Activated T-helper 1 cell treated with anti-CD3 and anti-CD28 coated beads, Interleukin-12 subunit alpha, Interleukin-12 subunit beta, Interleukin-2, Interleukin-4 antibody, amounts not matched to agents 30 ng/mL and 10 ng/mL and 1 ng/mL, durations not matched to agents 14 hours and 24 hours and 36 hours (primary cell): ENCODE data around the gene LRIG2. TPM values are rescaled to one million over a fixed set of nuclear protein-coding genes. Genes with fewer than 3 reads are reported as not detected.
A peak's percentile ranks its signal among the peaks of the same experiment; 100 is the strongest.
"Not testable (repeated sequence)": the region's sequence is repeated elsewhere in the genome, so short reads cannot be mapped to it uniquely, and the experiment has no call there.

Experiments used
- DNase-seq: peaks from one replicate; pipeline ENCODE4 v3.0.0; 2021; ENCODE audit warnings: low spot score
- H3K27ac Mint-ChIP-seq: one replicate; pipeline ENCODE4 v1.8.0; 2021; ENCODE audit warnings: mild to moderate bottlenecking, mixed read lengths
- H3K27me3 Mint-ChIP-seq: one replicate; pipeline ENCODE4 v1.8.0; 2022; ENCODE audit warnings: mild to moderate bottlenecking, moderate library complexity, mixed read lengths; ENCODE audit not compliant: insufficient read depth
- H3K36me3 Mint-ChIP-seq: one replicate; pipeline ENCODE4 v1.8.0; 2021; ENCODE audit warnings: low read depth, mixed read lengths
- H3K4me1 Mint-ChIP-seq: one replicate; pipeline ENCODE4 v1.8.0; 2021; ENCODE audit warnings: low read depth, mixed read lengths
- H3K4me3 Mint-ChIP-seq: one replicate; pipeline ENCODE4 v1.8.0; 2021; ENCODE audit warnings: mild to moderate bottlenecking, moderate library complexity, mixed read lengths
- H3K9me3 Mint-ChIP-seq: one replicate; pipeline ENCODE4 v1.8.0; 2021; ENCODE audit warnings: mixed read lengths
- intact Hi-C: fragments of 100-400 bp; cut with micrococcal nuclease; formaldehyde crosslinking; loops from one replicate; pipeline ENCODE4 v1.15.1; 2024
- total RNA-seq: library from RNA; stranded (reverse); gene quantifications from 2 replicates; pipeline ENCODE4 v1.2.3, GENCODE V29; 2022

LRIG2 gene
- total RNA-seq, 1 donor from 2014 or later, result 11.2 TPM

DNA sequence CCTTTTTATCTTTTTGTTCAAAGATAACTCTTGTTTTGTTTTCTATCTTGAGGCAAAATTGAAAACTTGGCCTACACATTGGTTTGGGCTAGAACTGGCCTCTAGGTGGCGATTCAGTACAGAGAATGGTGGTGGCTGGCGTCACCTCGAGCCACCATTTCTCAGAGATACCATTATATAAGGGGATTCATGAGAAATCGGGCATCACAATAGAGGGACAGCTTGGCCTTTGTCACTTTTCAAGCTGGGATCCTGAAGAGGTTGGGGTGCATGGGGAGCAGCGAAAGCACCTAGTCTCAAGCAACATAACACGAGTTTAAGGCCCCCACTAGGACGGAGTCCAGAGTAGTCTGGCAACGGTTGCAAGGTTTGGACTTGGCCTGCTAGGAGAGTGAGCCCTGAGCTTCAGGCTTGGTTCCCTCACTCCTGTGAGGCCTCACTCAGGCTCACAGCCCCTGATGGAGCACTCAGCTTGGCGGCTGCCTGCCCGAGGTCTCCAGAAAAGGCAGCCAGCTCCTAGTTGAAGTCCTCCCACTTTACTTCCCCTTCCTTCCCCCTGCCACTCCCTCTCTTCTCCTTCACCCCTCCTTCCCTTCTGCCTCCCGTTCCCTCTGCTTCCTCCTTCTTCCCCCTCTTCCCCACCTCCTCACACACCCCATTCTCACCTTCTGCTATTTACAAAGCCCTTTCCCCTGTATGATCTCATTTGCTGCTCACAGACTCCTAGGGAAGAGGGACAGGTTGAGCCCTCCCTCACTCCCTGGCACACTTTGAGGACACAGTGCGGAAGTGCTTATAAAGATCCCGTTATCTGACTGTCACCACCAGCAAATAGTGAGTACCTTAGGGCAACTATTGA lies 67.8 kb downstream of the LRIG2 start:
- intact Hi-C loops, result loop anchor here (1.0 to 10.0 kb wide), 6 partner anchors 251 to 671 kb away; partner anchors contain the start of genes MAGI3 and RSBN1

DNA sequence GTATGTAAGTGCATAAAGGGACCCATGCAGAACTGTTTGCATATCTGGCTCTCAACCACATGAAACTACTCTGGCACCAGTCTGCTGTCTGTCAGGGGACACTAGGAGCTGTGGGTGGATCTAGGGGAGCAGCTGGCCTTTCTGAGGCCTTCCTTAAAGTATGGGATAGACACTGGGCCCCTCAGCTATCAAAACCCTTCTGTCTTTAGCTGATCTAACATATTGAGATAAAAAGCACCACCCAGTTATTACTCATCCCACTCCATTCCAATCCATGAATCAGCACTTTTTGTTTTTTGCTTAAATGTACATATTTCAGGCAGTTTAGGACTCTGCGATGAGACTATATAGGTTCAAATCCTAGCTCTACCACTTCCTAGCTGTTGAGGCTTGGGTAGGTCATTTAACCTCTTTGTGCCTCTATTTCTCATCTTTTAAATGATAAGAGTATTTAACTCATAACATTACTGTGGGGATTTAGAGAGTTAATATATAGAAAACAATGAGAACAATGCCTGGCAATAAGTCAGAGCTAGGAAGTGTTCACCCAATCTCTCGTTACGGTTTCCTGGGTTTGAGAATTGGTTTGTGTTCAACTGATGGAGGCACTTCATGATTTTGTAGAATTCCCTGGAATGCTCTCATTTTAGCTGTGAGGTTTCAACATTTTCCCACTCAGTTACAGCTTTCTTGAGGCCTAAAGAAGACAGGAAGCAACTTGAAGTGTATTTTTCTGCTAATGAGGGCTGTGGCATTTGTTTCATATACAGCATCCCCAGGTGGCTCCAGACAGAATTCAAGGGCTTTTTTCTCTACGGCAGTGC lies 68.9 kb downstream of the LRIG2 start:
- Mint-ChIP-seq H3K36me3 (no peaks in the 10 kb centered on the region), H3K27ac (no peak overlapping the region), H3K9me3 (no peaks in the 10 kb centered on the region), H3K27me3 (no peaks in the 10 kb centered on the region), H3K4me3 (no peak overlapping the region), H3K4me1 (peaks cover 25% of the 10 kb centered on the region)
- intact Hi-C loops, result loop anchor here (5.0 to 10.0 kb wide), 3 partner anchors 250 to 670 kb away; partner anchors contain the start of genes MAGI3 and RSBN1
- DNase-seq, result no peak

More for the DNA sequence above, 67.8 kb downstream of the LRIG2 start:
- Mint-ChIP-seq H3K9me3 (no peaks in the 10 kb centered on the region), H3K27ac (no peak overlapping the region), H3K36me3 (no peaks in the 10 kb centered on the region), H3K4me3 (no peak overlapping the region), H3K27me3 (no peaks in the 10 kb centered on the region), H3K4me1 (peaks cover 15% of the 10 kb centered on the region)
- peak; percentile 24 for DNase-seq

DNA sequence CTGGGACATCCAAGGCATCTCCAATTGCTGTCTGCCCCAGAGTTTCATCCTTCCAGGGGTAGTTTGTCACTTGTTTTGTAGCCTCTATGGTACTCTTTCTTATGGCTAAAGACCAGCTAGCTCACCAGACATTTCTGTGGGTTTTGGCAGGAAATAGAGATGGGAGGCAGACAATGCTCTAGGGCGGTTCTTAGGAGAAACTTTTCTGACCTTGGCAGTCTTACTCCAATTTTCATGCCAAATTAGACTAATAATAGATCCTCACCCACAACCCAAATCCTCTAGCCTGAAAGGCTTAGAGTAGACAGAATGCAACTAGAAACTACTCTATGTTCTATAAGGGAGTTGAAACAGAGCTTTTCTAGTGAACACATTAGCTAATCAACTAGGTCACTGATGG lies 69.8 kb downstream of the LRIG2 start:
- no peaks in the 10 kb centered on the region for H3K36me3 Mint-ChIP-seq
- H3K4me3 Mint-ChIP-seq, result no peak overlapping the region
- no peak overlapping the region for H3K27ac Mint-ChIP-seq
- DNase-seq, result no peak
- H3K27me3 Mint-ChIP-seq, result no peaks in the 10 kb centered on the region
- intact Hi-C loops, result loop anchor here (5.0 to 10.0 kb wide), 3 partner anchors 250 to 670 kb away; partner anchors contain the start of genes MAGI3 and RSBN1
- no peaks in the 10 kb centered on the region for H3K9me3 Mint-ChIP-seq
- H3K4me1 Mint-ChIP-seq, result peaks cover 32% of the 10 kb centered on the region

DNA sequence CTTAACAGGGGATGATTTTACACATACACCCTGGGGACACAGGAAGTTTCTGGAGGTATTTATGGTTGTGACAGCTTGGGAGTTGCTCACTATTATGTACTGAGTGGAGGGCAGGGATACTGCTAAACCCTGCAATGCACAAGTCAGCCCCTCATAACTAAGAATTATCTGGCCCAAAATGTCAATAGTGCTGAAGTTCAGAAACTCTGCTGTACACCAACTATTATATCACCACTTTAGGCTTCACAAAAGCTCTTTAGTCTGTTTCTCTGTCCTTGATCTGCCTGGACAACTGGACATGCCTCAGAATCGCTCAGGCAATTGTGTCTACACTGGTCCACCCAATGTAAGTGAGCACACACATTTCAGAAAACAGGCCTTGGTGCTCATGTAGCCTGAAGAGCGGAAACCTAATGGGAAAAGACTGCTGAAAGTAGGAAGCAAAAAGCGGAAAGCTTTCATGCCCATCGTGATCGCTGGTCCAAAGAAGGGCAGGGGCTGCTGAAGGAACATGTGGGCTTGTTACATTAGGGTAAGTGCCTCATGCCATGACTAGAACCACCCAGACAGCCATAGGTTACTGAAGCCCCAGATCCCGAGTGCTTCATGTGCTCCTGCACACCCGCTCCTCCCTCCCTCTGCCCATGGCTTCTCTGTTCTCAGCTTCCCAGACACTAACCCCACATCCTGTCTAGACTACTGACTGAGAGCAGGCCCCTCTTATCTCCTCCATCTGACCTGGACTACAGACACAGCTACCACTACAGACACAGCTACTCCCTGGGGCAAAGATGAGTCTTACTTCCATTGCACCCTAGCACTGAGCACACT lies 73.5 kb downstream of the LRIG2 start:
- H3K4me1 Mint-ChIP-seq, result peaks cover 32% of the 10 kb centered on the region
- no peak overlapping the region for H3K27ac Mint-ChIP-seq
- DNase-seq, result peak; percentile 8
- H3K36me3 Mint-ChIP-seq, result no peaks in the 10 kb centered on the region
- H3K9me3 Mint-ChIP-seq, result no peaks in the 10 kb centered on the region
- no peaks in the 10 kb centered on the region for H3K27me3 Mint-ChIP-seq
- intact Hi-C loops, result loop anchor here (10.0 kb wide), 1 partner anchor 468 kb away; no protein-coding TSS in a partner anchor
- H3K4me3 Mint-ChIP-seq, result no peak overlapping the region

DNA sequence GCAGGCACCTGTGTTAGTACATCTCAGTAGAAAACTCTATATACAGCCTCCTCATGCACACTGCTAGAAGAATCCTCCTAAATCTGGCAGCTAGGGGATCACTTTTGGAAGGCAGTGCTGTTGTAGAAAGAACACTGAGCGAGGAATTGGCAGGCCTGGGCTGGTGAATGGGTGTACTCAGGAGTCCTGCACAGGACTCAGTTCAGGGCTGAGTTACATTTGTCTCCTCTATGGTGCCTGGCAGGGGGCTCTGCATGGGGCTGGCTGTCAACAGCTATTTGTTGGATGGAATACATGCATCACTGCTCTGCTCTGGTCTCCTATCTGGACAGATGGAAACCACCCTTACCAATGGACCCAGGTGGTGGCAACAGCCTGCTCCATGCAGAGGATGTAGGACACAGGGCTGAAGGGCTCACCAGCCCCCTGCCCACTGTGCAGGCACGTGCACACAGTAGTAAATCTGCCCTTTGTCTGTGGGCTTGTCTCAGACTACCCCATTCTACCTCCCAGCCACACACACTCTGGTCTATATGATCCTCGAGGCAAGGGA lies 74.2 kb downstream of the LRIG2 start:
- Mint-ChIP-seq H3K27ac (no peak overlapping the region), H3K4me1 (peaks cover 30% of the 10 kb centered on the region), H3K27me3 (no peaks in the 10 kb centered on the region), H3K4me3 (no peak overlapping the region), H3K9me3 (no peaks in the 10 kb centered on the region), H3K36me3 (no peaks in the 10 kb centered on the region)
- intact Hi-C loops, result loop anchor here (10.0 kb wide), 1 partner anchor 468 kb away; no protein-coding TSS in a partner anchor
- DNase-seq, result no peak

DNA sequence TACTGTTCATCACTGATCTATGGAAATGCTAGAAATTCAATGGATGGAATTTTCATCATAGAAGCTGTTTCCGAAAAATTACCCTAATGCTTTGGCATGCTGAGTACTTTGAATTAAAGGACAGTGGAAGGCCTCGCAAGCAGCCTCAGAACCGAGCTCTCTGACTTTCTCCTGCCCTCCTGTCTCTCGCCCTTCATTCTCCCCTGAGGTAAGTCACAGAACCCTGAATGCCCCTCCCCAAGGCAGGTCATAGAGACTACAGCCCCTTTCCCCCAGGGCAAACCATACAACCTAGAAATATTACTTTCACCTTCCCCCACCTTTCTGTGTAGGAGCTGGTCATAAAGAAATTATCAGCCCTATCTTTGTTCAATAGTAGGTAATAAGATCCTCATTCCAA lies 74.8 kb downstream of the LRIG2 start:
- Mint-ChIP-seq H3K27ac (no peak overlapping the region), H3K4me3 (no peak overlapping the region), H3K9me3 (no peaks in the 10 kb centered on the region), H3K27me3 (no peaks in the 10 kb centered on the region), H3K36me3 (no peaks in the 10 kb centered on the region), H3K4me1 (peaks cover 23% of the 10 kb centered on the region)
- intact Hi-C loops, result loop anchor here (10.0 kb wide), 1 partner anchor 467 kb away; no protein-coding TSS in a partner anchor
- no peak for DNase-seq

DNA sequence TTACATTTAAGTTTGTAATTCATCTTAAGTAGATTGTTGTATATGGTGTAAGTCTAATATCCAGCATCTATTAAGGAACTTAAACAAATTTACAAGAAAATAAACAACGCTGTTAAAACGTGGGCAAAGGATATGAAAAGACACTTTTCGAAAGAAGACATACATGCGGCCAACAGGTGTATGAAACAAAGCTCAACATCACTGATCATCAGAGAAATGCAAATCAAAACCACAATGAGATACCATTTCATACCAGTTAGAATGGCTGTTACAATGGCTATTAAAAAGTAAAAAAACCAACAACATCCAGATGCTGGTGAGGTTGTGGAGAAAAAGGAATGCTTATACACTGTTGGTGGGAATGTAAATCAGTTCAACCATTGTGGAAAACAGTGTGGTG lies 77.5 kb downstream of the LRIG2 start:
- H3K4me3 Mint-ChIP-seq, intact Hi-C loops, H3K27ac Mint-ChIP-seq, H3K27me3 Mint-ChIP-seq, H3K36me3 Mint-ChIP-seq, DNase-seq, H3K9me3 Mint-ChIP-seq: not testable (repeated sequence)
- peaks cover 17% of the 10 kb centered on the region for H3K4me1 Mint-ChIP-seq

DNA sequence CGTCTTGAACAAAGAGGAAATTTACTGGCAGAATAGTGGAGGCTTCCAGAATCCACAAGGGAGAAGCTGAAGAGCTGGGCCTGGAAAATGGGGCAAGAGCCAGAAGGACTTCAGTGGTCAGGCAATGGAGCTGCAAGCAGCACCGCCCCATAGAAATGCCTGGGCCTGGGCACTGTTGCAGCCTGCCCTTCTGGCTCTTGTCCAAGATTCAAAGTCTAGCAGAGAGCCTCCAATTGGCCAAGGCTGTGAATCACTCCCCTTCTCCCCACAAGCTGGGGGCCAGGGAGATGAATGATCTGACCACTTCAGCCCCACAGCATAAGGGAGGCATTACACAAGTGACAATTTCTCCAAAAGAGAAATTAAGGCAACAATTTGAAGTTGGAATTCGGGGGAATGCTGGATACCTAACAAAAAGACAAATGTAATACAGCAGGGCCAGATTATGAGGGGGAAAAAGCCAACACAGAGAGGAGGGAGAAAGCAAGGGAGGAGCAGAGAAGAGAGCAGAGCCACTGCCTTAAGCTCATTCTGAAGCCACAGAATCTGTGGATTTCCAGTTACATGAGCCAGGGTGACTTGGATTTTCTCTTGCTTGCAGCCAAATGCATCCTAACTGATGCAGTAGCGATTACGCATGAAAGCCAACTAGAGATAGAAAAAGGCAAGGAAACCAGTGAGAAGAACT lies 80.3 kb downstream of the LRIG2 start:
- H3K27me3 Mint-ChIP-seq, result peaks cover 12% of the 10 kb centered on the region
- no peak overlapping the region for H3K4me3 Mint-ChIP-seq
- no peak for DNase-seq
- no peak overlapping the region for H3K27ac Mint-ChIP-seq
- peaks cover 4% of the 10 kb centered on the region for H3K9me3 Mint-ChIP-seq
- no peaks in the 10 kb centered on the region for H3K4me1 Mint-ChIP-seq
- H3K36me3 Mint-ChIP-seq, result no peaks in the 10 kb centered on the region
- intact Hi-C loops, result no loop called here

DNA sequence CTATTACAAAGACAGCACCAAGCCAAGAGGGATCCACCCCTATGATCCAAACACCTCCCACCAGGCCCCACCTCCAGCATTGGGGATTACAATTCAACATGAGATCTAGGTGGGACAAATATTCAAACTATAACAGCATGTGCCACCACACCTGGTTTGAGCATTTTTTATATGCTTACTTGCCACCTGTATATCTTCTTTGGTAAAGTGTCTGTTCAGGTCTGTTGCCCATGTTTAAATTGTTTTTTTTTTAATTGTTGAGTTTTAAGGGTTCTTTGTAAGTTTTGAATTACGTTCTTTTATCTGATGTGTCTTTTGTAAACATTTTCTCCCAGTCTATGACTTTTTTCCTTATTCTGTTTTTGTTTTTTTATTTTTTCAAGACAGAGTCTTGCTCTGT lies 83.4 kb downstream of the LRIG2 start:
- Mint-ChIP-seq H3K4me3 (no peak overlapping the region), H3K27me3 (peaks cover 15% of the 10 kb centered on the region), H3K4me1 (no peaks in the 10 kb centered on the region), H3K36me3 (no peaks in the 10 kb centered on the region), H3K27ac (no peak overlapping the region), H3K9me3 (peaks cover 4% of the 10 kb centered on the region)
- intact Hi-C loops, result no loop called here
- no peak for DNase-seq

DNA sequence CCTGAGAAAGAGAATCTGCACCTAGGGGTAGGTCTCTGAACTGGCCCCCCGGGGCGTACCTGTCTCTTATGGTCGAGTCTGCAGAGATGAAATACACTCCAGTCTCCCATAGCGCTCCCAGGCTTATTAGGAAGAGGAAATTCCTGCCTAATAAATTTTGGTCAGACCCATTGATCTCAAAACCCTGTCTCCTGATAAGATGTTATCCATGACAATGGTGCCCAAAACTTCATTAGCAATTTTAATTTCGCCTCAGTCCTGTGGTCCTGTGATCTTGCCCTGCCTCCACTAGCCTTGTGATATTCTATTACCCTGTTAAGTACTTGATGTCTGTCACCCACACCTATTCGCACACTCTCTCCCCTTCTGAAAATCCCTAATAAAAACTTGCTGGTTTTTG lies 85.7 kb downstream of the LRIG2 start:
- intact Hi-C loops, H3K4me3 Mint-ChIP-seq, H3K36me3 Mint-ChIP-seq, H3K4me1 Mint-ChIP-seq, DNase-seq, H3K27ac Mint-ChIP-seq, H3K9me3 Mint-ChIP-seq: not testable (repeated sequence)
- peaks cover 11% of the 10 kb centered on the region for H3K27me3 Mint-ChIP-seq

DNA sequence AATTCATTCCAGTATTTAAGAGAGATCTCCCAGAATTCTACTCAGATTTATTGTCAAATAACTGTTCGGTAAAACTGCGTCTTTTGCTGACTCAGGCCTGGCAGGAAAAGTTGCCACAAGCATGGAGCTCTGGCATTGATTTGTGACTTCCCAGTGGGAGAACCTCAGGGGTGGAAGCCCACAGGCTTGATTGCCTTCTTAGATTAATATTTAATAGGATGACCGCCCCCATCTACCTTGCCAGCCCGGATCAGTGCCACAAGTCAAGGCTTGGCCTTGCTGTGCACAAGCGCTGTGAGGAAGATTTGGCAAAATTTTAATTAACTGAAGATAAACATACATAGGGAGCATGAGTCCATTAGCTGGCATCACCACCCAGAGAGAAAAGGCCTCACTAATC lies 93.5 kb downstream of the LRIG2 start:
- H3K36me3 Mint-ChIP-seq, result no peaks in the 10 kb centered on the region
- no peaks in the 10 kb centered on the region for H3K4me1 Mint-ChIP-seq
- H3K4me3 Mint-ChIP-seq, result no peak overlapping the region
- H3K27me3 Mint-ChIP-seq, result peaks cover 5% of the 10 kb centered on the region
- intact Hi-C loops, result no loop called here
- no peak overlapping the region for H3K27ac Mint-ChIP-seq
- H3K9me3 Mint-ChIP-seq, result peaks cover 1% of the 10 kb centered on the region
- DNase-seq, result no peak

DNA sequence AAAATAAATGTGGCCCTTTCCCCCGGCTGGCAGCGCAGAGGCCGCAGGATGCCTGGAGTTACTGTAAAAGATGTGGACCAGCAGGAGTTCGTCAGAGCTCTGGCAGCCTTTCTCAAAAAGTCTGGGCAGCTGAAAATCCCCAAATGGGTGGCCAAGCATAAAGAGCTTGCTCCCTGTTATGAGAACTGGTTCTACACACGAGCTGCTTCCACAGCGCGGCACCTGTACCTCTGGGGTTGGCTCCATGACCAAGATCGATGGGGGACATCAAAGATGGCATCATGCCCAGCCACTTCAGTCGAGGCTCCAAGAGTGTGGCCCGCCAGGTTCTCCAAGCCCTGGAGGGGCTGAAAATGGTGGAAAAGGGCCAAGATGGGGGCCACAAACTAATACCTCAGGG lies 95.9 kb downstream of the LRIG2 start:
- intact Hi-C loops, result no loop called here

More for the DNA sequence above, 95.9 kb downstream of the LRIG2 start:
- no peak for DNase-seq
- Mint-ChIP-seq H3K27ac (no peak overlapping the region), H3K9me3 (peaks cover 14% of the 10 kb centered on the region), H3K4me3 (no peak overlapping the region), H3K27me3 (peaks cover 2% of the 10 kb centered on the region), H3K36me3 (no peaks in the 10 kb centered on the region), H3K4me1 (no peaks in the 10 kb centered on the region)
